Measurements from ENCODE around the gene ARHGAP4.

Gene ARHGAP4

DNA sequence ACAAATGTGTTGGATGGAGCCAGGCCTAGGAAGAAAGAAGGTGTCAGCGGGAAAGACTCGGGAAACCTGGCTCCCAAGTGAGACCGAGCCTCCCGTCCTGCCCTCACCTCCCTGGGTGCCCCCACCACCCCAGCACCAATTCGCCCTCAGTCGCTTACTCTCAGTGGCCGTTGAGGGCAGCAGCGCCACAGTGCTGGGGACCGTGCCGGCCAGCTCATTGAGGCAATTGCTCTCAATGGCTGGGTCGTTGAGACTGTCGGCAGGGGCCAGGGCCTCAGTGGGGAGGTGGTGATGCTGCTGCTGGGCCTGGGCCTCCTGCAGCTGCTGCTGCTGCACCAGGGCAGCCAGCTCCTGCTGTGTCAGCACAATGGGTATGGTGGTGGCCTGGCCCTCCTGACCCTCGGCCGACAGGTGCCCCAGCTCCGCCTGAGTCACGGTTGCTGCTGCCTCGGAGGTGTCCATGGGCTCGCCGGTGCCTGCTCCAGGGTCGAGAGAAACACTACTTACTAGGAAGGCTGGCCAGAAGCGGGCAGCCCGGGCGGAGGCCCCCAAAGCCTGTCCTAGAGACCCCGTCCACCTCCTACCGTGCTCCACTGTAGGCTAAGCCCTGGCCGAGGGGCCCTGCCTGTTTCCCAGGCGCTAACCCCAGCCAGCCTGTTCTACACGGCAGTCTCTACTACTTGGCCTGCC is 25.8 kb upstream of the ARHGAP4 start:
- no peak overlapping the region for H3K4me3 ChIP-seq (ENCODE audit: low read depth, low read length)
- in situ Hi-C loops (cut with HindIII; ENCODE audit: low sequenced_read_pairs): no loop called here
- TF ChIP-seq, protein P1, sequence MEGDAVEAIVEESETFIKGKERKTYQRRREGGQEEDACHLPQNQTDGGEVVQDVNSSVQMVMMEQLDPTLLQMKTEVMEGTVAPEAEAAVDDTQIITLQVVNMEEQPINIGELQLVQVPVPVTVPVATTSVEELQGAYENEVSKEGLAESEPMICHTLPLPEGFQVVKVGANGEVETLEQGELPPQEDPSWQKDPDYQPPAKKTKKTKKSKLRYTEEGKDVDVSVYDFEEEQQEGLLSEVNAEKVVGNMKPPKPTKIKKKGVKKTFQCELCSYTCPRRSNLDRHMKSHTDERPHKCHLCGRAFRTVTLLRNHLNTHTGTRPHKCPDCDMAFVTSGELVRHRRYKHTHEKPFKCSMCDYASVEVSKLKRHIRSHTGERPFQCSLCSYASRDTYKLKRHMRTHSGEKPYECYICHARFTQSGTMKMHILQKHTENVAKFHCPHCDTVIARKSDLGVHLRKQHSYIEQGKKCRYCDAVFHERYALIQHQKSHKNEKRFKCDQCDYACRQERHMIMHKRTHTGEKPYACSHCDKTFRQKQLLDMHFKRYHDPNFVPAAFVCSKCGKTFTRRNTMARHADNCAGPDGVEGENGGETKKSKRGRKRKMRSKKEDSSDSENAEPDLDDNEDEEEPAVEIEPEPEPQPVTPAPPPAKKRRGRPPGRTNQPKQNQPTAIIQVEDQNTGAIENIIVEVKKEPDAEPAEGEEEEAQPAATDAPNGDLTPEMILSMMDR (IDR thresholded peaks at IDR 0.05; ENCODE audit: low read depth, low read length, missing control alignments): no peak
- no peak for DNase-seq (ENCODE audit: low read depth)

DNA sequence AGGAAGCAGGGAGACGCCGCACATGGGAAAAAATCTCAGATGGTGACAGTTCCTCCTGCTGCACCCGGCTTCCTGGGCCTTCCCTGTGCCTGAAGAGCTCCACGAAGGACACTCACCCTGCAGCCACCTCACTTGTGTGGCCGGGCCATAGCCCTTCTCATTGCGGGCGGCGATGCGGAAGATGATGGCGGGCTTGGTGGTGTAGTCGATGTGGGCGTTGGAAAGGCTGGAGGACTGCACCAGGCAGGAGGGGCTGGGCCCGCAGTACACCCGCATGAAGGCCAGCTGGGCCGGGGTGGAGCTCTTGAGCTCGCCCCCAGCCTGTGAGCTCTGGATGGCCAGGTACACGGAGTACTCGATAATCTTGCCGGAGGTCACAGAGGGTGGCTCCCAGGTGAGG is 24.1 kb upstream of the ARHGAP4 start:
- in situ Hi-C loops (cut with HindIII; ENCODE audit: low sequenced_read_pairs): no loop called here
- H3K4me3 ChIP-seq (ENCODE audit: low read depth, low read length): no peak overlapping the region
- TF ChIP-seq, protein P1 (IDR thresholded peaks at IDR 0.05; ENCODE audit: low read depth, low read length, missing control alignments): no peak
- no peak for DNase-seq (ENCODE audit: low read depth)

DNA sequence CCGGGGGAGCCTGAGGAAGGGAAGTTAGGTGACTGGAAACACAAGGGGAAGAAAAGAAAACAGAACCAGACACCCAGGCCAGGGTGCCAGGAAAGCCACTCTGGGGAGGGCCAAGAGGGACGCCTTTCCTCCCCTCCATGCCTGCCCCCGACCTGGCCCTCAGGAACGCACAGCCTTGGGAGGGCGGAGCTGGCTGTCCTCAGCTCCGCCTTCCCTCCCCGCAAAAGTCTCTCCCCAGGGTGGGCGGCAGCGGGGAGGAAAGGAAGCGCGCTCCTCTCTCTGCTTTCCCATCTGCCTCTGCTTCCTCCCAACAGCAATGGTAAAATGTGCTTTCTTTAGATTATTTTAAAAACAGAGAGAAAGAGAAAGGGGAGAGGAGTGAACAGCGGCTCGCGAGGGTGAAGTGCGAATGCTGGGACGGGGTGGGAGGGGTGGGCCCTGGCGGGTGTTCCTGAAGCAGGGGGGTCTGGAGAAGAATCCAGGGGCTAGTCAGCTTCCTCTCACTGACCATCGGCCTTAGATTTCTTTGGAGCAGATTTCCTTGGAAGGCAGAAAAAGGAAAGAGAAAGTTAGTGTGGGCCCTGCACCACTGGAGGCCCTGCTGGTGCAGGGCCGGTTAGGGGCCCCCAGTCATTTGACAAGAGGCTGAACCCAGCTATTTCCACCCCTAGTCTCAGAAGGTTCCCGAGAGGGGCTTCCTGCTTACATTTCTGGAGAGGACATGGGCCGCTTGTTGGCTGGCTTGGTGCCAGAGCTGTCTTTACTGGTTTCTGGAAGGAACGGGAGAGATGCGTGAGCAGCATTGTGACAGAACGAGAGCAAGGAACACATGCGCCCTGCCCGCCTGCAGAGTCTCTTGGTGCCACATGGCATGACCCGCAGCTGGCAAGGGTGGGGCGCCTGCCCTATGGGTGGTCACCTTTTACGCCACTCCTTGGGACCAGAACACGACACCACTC is 23.1 kb upstream of the ARHGAP4 start:
- TF ChIP-seq, protein P1 (IDR thresholded peaks at IDR 0.05; ENCODE audit: low read depth, low read length, missing control alignments): no peak
- no peak for DNase-seq (ENCODE audit: low read depth)
- in situ Hi-C loops (cut with HindIII; ENCODE audit: low sequenced_read_pairs): no loop called here
- no peak overlapping the region for H3K4me3 ChIP-seq (ENCODE audit: low read depth, low read length)

DNA sequence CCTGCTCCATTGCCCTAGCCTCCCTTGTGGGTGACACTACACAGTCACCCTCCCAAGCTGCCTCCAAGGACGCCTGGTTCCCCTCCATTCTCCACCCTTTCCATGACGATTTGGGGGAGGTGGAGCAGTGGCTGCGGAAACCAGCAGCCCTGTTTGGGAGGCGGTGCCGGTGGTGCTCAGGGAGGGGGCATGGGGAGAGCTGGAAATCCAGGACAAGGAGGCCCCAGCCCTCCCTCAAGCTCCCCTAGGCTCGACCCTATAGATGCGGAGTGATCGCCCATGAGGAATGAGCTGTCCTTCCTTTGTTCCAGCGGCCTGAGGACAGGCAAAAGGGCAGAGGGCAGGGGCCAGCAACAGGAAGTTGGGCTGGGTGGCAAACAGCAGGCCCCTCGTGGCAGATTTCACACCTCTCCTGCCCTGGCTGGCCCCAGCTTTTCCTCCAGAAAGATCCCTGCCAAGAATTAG is 22.0 kb upstream of the ARHGAP4 start:
- TF ChIP-seq, protein P1 (IDR thresholded peaks at IDR 0.05; ENCODE audit: low read depth, low read length, missing control alignments): no peak
- in situ Hi-C loops (cut with HindIII; ENCODE audit: low sequenced_read_pairs): no loop called here
- no peak for DNase-seq (ENCODE audit: low read depth)
- H3K4me3 ChIP-seq (ENCODE audit: low read depth, low read length): no peak overlapping the region

DNA sequence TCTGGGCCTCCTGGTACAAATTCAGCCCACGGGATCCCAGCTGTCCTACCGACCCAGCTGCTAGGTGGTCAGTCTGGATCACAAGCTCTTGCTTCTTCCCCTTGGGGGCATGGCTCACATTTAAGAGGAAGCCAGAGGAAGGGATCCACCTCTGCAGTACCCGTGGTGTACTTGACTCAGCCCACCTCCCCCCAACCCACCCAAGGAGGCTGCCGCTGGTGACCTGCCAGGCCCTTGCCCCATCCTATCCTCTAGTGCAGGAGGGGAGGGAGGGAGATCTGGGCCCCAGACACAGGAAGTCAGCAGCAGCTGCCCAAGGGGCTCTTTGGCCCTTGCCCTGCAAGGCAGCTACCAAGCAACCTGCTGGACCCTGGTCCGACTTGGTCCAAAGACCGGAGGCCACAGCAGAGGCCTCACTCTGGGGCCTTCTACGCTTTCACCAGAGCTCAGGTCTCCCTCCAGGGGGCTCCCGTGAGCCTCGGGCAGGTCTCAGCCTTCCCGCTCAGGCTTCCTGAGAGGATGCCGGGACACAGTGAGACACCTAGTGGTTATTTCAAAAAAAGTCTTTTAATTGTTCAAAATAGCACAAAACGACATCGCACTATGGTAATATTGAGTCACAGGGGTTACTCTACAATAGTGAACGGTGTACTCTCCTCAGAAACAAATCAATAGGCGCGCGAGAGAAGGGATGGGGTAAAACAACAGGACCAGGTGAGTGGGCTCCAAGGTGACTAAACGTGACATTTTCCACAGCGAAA is 21.1 kb upstream of the ARHGAP4 start:
- no peak overlapping the region for H3K4me3 ChIP-seq (ENCODE audit: low read depth, low read length)
- peak; percentile 56 for DNase-seq (ENCODE audit: low read depth)
- in situ Hi-C loops (cut with HindIII; ENCODE audit: low sequenced_read_pairs): no loop called here
- TF ChIP-seq, protein P1 (IDR thresholded peaks at IDR 0.05; ENCODE audit: low read depth, low read length, missing control alignments): peak; percentile 95
